Memory B cell (primary cell): Measurements from ENCODE around the gene HOMER3.

Source experiments
- ATAC-seq: fragments of 150-1000 bp; cut with Tn5 transposase; 2 replicates; pipeline ENCODE4 v1.10.0; 2021; ENCODE audit warnings: low read depth, mild to moderate bottlenecking, moderate library complexity
- DNase-seq, 2 donors: peaks; one replicate each; pipeline ENCODE4 v3.0.0; 2022; ENCODE audit warnings: low spot score in 2 of 2
- H3K27ac Mint-ChIP-seq: one replicate; pipeline ENCODE4 v1.8.0; 2022; ENCODE audit warnings: mild to moderate bottlenecking, moderate library complexity, mixed read lengths
- H3K27me3 Mint-ChIP-seq: one replicate; pipeline ENCODE4 v1.8.0; 2022; ENCODE audit warnings: mixed read lengths
- H3K36me3 Mint-ChIP-seq: one replicate; pipeline ENCODE4 v1.8.0; 2022; ENCODE audit warnings: mild to moderate bottlenecking, mixed read lengths
- H3K4me1 Mint-ChIP-seq: one replicate; pipeline ENCODE4 v1.8.0; 2022; ENCODE audit warnings: mixed read lengths
- H3K4me3 Mint-ChIP-seq: one replicate; pipeline ENCODE4 v1.8.0; 2022; ENCODE audit warnings: mild to moderate bottlenecking, moderate library complexity, mixed read lengths
- H3K9me3 Mint-ChIP-seq: one replicate; pipeline ENCODE4 v1.8.0; 2022; ENCODE audit warnings: mixed read lengths

The HOMER3 gene

GRCh38 chr19:18879579-18880373, 61.2 kb downstream of the HOMER3 start:
- no peaks in the 10 kb centered on the region for H3K9me3 Mint-ChIP-seq
- no peaks in the 10 kb centered on the region for H3K36me3 Mint-ChIP-seq
- DNase-seq: no peak
- H3K27me3 Mint-ChIP-seq: no peaks in the 10 kb centered on the region
- H3K4me3 Mint-ChIP-seq: no peak overlapping the region
- no peak overlapping the region for H3K27ac Mint-ChIP-seq
- peak; percentile 75 for ATAC-seq
- no peaks in the 10 kb centered on the region for H3K4me1 Mint-ChIP-seq
